PC-3 (cell line): Measurements from ENCODE around the gene MAGEB6. TPM values are rescaled to one million over a fixed set of nuclear protein-coding genes. Genes with fewer than 3 reads are reported as not detected.

Experiments used
- ATAC-seq: fragments of 200-7000 bp; cut with Tn5 transposase; 2 replicates; pipeline ENCODE4 v1.9.1; 2020; ENCODE audit warnings: mild to moderate bottlenecking, moderate library complexity
- BruUV-seq: library from RNA; stranded (reverse); fragments of 400-500 nt; replicated peaks from 2 replicates; lab custom pipeline; 2021; lab: Mats Ljungman, UMichigan
- CTCF ChIA-PET: fragments of 300-600 bp; sonication (Branson Sonifier 250); formaldehyde crosslinking; loops from one replicate; lab custom pipeline; 2022; ENCODE audit warnings: antibody characterized with exemption; lab: Charles Lee
- POLR2A ChIA-PET: fragments of 300-600 bp; sonication (Branson Sonifier 250); formaldehyde crosslinking; loops from one replicate; lab custom pipeline; 2022; ENCODE audit warnings: antibody characterized with exemption; ENCODE audit not compliant: unreplicated experiment; lab: Charles Lee
- DNase-seq: peaks from one replicate; pipeline ENCODE4 v3.0.0-alpha.2; 2015
- H2AFZ ChIP-seq: fragments of 300-600 bp; sonication (generic); 2 replicates; pipeline ENCODE4 v1.6.0; 2016; ENCODE audit warnings: antibody characterized with exemption, low read length
- H3F3A ChIP-seq: fragments of 300-600 bp; sonication (generic); one replicate; pipeline ENCODE4 v1.6.0; 2017; ENCODE audit warnings: antibody characterized with exemption, low read length, control low read depth, mild to moderate bottlenecking; ENCODE audit not compliant: unreplicated experiment
- H3K27ac ChIP-seq: fragments of 300-600 bp; sonication (generic); 2 replicates; pipeline ENCODE4 v1.5.1; 2016; ENCODE audit warnings: mild to moderate bottlenecking, low read length
- H3K27me3 ChIP-seq: fragments of 300-600 bp; sonication (generic); 2 replicates; pipeline ENCODE4 v1.6.1; 2016; ENCODE audit warnings: low read length, mixed read lengths
- H3K36me3 ChIP-seq: fragments of 300-600 bp; sonication (generic); 2 replicates; pipeline ENCODE4 v1.6.1; 2016; ENCODE audit warnings: low read depth, mixed run types, low read length, mixed read lengths
- H3K4me1 ChIP-seq: fragments of 300-600 bp; sonication (generic); 2 replicates; pipeline ENCODE4 v1.5.1; 2016; ENCODE audit warnings: low read length; ENCODE audit not compliant: insufficient read depth
- H3K4me2 ChIP-seq: fragments of 300-600 bp; sonication (generic); 2 replicates; pipeline ENCODE4 v1.6.0; 2016; ENCODE audit warnings: low read length
- H3K4me3 ChIP-seq: fragments of 300-600 bp; sonication (generic); 2 replicates; pipeline ENCODE4 v1.5.1; 2016; ENCODE audit warnings: mild to moderate bottlenecking, low read length, mixed read lengths
- H3K79me2 ChIP-seq: fragments of 300-600 bp; sonication (generic); 2 replicates; pipeline ENCODE4 v1.6.1; 2017; ENCODE audit warnings: low read length, mixed read lengths
- H3K9ac ChIP-seq: fragments of 300-600 bp; sonication (generic); 2 replicates; pipeline ENCODE4 v1.6.0; 2016; ENCODE audit warnings: mild to moderate bottlenecking, low read length
- H3K9me2 ChIP-seq: fragments of 300-600 bp; sonication (generic); replicated peaks from 2 replicates; pipeline ENCODE4 v1.6.1; 2016; ENCODE audit warnings: mixed run types, low read length, mixed read lengths
- H3K9me3 ChIP-seq: fragments of 300-600 bp; sonication (generic); 2 replicates; pipeline ENCODE4 v1.6.1; 2016; ENCODE audit warnings: low read length, mixed read lengths
- H4K20me1 ChIP-seq: fragments of 300-600 bp; sonication (generic); 2 replicates; pipeline ENCODE4 v1.6.1; 2016; ENCODE audit warnings: low read length, mixed read lengths
- EZH2 ChIP-seq: fragments of 300-600 bp; sonication (generic); IDR thresholded peaks from one replicate; pipeline ENCODE4 v1.6.1; 2017; ENCODE audit warnings: antibody characterized with exemption, mild to moderate bottlenecking, low read length; ENCODE audit not compliant: unreplicated experiment
- EZH2phosphoT487 ChIP-seq: fragments of 300-600 bp; sonication (generic); IDR thresholded peaks from 2 replicates; pipeline ENCODE4 v1.6.1; 2018; ENCODE audit warnings: mild to moderate bottlenecking, antibody characterized with exemption, low read length, borderline replicate concordance
- intact Hi-C: fragments of 100-400 bp; cut with micrococcal nuclease; formaldehyde crosslinking; loops from 2 replicates; pipeline ENCODE4 v1.9.0; 2023
- total RNA-seq: library from RNA; depleted of rRNA; stranded (reverse); fragments of >200 nt; gene quantifications from 2 replicates; pipeline ENCODE4 v1.2.3, GENCODE V29; 2014; rRNA removed
- TF ChIP-seq, protein P1 (sequence below): fragments of 300-600 bp; sonication (generic); conservative IDR thresholded peaks from 2 replicates; pipeline ENCODE4 v1.5.1; 2017; ENCODE audit warnings: antibody characterized with exemption, low read depth, mild to moderate bottlenecking, low read length

MAGEB6 gene
- total RNA-seq, 1 experiment from 2014 or later: not detected

DNA sequence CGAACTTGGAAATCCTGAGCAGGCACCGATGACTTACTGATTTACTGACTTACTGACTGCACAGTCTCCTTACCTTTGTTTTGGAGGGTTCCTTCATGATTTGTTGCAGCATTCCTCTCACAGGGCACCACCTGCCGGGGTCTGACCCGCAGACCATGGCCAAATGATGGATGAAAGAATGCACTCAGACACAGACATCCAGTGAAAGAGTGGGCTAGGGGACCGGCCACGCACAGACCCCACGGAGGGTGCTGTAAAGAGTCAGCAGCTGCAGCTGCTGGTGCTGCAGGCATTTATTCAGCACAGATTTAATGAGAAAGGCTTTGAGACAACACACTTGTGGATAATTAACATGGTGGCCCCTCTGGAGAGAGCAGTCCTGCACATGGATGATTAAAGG lies 27.1 kb downstream of the MAGEB6 start:
- no peak overlapping the region for H3K4me2 ChIP-seq
- no peaks in the 10 kb centered on the region for H4K20me1 ChIP-seq
- no peak overlapping the region for H2AFZ ChIP-seq
- DNase-seq (no peak), ATAC-seq (no peak)
- no peak overlapping the region for H3K9ac ChIP-seq
- no peak overlapping the region for H3K4me3 ChIP-seq
- POLR2A ChIA-PET: no interaction called here
- CTCF ChIA-PET: no interaction called here
- H3K9me2 ChIP-seq: no peaks in the 10 kb centered on the region
- no peaks in the 10 kb centered on the region for H3K36me3 ChIP-seq
- H3K4me1 ChIP-seq: no peaks in the 10 kb centered on the region
- TF ChIP-seq, protein P1, sequence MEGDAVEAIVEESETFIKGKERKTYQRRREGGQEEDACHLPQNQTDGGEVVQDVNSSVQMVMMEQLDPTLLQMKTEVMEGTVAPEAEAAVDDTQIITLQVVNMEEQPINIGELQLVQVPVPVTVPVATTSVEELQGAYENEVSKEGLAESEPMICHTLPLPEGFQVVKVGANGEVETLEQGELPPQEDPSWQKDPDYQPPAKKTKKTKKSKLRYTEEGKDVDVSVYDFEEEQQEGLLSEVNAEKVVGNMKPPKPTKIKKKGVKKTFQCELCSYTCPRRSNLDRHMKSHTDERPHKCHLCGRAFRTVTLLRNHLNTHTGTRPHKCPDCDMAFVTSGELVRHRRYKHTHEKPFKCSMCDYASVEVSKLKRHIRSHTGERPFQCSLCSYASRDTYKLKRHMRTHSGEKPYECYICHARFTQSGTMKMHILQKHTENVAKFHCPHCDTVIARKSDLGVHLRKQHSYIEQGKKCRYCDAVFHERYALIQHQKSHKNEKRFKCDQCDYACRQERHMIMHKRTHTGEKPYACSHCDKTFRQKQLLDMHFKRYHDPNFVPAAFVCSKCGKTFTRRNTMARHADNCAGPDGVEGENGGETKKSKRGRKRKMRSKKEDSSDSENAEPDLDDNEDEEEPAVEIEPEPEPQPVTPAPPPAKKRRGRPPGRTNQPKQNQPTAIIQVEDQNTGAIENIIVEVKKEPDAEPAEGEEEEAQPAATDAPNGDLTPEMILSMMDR: no peak
- TF ChIP-seq EZH2phosphoT487 (no peak), EZH2 (no peak)
- no peaks in the 10 kb centered on the region for H3K79me2 ChIP-seq
- no peak overlapping the region for H3K27ac ChIP-seq
- intact Hi-C loops: no loop called here
- H3K27me3 ChIP-seq: no peaks in the 10 kb centered on the region
- no peaks in the 10 kb centered on the region for H3K9me3 ChIP-seq
- no peaks in the 10 kb centered on the region for H3F3A ChIP-seq
- no TSS peak for BruUV-seq

DNA sequence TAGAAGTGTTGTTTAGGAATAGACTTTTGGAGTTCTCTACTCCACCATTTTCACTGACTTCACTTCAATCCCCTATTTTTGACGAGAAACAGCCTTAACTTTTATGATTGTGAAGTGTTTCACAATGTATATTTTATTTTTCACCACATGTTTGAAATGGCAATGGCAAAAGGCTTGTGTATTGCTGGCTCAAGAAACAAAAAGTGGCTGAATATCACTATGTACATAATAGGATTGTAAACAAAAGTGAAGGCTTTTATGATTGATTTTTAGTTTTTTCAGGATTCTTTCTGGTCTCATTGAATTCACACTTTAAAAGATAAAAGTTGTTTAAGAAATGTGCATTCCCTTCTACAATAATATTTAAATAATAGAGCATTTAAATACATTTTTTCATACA lies 41.9 kb downstream of the MAGEB6 start:
- TF ChIP-seq EZH2phosphoT487 (no peak), EZH2 (no peak)
- TF ChIP-seq, protein P1: no peak
- Histone ChIP-seq H3K36me3 (no peaks in the 10 kb centered on the region), H2AFZ (no peak overlapping the region), H3K79me2 (no peaks in the 10 kb centered on the region), H3K27ac (no peak overlapping the region), H3K4me1 (no peaks in the 10 kb centered on the region), H3K4me3 (no peak overlapping the region), H4K20me1 (no peaks in the 10 kb centered on the region), H3K9ac (no peak overlapping the region), H3K9me2 (no peaks in the 10 kb centered on the region), H3F3A (no peaks in the 10 kb centered on the region), H3K4me2 (no peak overlapping the region), H3K27me3 (no peaks in the 10 kb centered on the region), H3K9me3 (no peaks in the 10 kb centered on the region; the same call in 1 of the 2 replicates)
- ATAC-seq (no peak), DNase-seq (no peak)
- ChIA-PET CTCF (no interaction called here), POLR2A (no interaction called here)
- intact Hi-C loops: no loop called here
- no TSS peak for BruUV-seq

Other genes starting within 250 kb of the MAGEB6 start
- 0.11 TPM in 1 of 2 replicates, not detected in the other for gene MAGEB18, start 54.1 kb upstream of the MAGEB6 start, total RNA-seq
- not detected in 2 replicates for gene MAGEB6B, start 31.8 kb upstream of the MAGEB6 start, total RNA-seq
- not detected in 2 replicates for gene MAGEB5, start 23.7 kb downstream of the MAGEB6 start, total RNA-seq